ENCODE measurements around the gene PPP4R4.

- TF ChIP-seq CTCF (IDR thresholded peaks at IDR 0.05 in 4 of 5, conservative IDR thresholded peaks at IDR 0.05 in 1 of 5): no peak
- TF ChIP-seq POLR2A (IDR thresholded peaks at IDR 0.05): no peak
Measured at GRCh38 chr14:94163796-94164195, 10.3 kb upstream of the PPP4R4 start.
